ENCODE results near the gene RPS6KA5. TPM values are rescaled to one million over a fixed set of nuclear protein-coding genes. Genes with fewer than 3 reads are reported as not detected.

Gene RPS6KA5
- total RNA-seq, 2 experiments from 2014 or later, result 28.0 to 29.8 TPM

GRCh38 chr14:91021991-91022621 lies 38.3 kb downstream of the RPS6KA5 start:
- H3K9me3 ChIP-seq (ENCODE audit: control insufficient read depth in 1 of 2, insufficient read depth in 1 of 2, low read length in 2 of 2), result no peaks in the 10 kb centered on the region
- peaks cover 74% of the 10 kb centered on the region for H3K4me1 Mint-ChIP-seq (ENCODE audit: low read depth)
- intact Hi-C loops (cut with DNase I, micrococcal nuclease), result no loop called here
- ChIA-PET POLR2A (interaction anchor here (1.2 kb wide), 1 partner anchor 9 kb away, joined by 4 read pairs; no protein-coding TSS in a partner anchor), CTCF (interaction anchor here (0.7 kb wide), 1 partner anchor 764 kb away, joined by 6 read pairs; no protein-coding TSS in a partner anchor)
- peaks cover 18% of the 10 kb centered on the region for H3K4me1 ChIP-seq (ENCODE audit: insufficient read depth, low read length)
- no peaks in the 10 kb centered on the region for H3K9me3 Mint-ChIP-seq
- H3K36me3 Mint-ChIP-seq (ENCODE audit: low read depth), result no peaks in the 10 kb centered on the region
- H3K27ac ChIP-seq (ENCODE audit: low read depth in 1 of 2, low read length in 2 of 2), result peak overlapping the region; percentile 59 to 82
- H3K27me3 ChIP-seq (ENCODE audit: control insufficient read depth in 1 of 2, insufficient read depth in 2 of 2, low read length in 2 of 2), result no peaks in the 10 kb centered on the region
- peak overlapping the region; percentile 53 for H3K4me3 ChIP-seq (ENCODE audit: low read length)
- H3K4me3 Mint-ChIP-seq, result peak overlapping the region; percentile 85
- peaks cover 2% of the 10 kb centered on the region for H3K36me3 ChIP-seq (ENCODE audit: insufficient read depth, low read length)
- peak overlapping the region; percentile 59 for H3K27ac Mint-ChIP-seq
- DNase-seq, result peak in 1 of 14 experiments; percentile 39
- H3K27me3 Mint-ChIP-seq, result no peaks in the 10 kb centered on the region
- no peak for ATAC-seq (ENCODE audit: poor library complexity)
- no peak for TF ChIP-seq CTCF (IDR thresholded peaks at IDR 0.05)

- H3K4me3 Mint-ChIP-seq, result peak overlapping the region; percentile 23
Observed at GRCh38 chr14:91021115-91021514, 39.3 kb downstream of the RPS6KA5 start.

GRCh38 chr14:91019673-91020072 lies 40.8 kb downstream of the RPS6KA5 start:
- intact Hi-C loops (cut with DNase I, micrococcal nuclease), result loop anchor here in 1 of 2 experiments (5.0 kb wide), 1 partner anchor 33 kb away; no protein-coding TSS in a partner anchor
- H3K4me1 Mint-ChIP-seq (ENCODE audit: low read depth), result peaks cover 73% of the 10 kb centered on the region
- CTCF ChIA-PET, result no interaction called here

More at GRCh38 chr14:91021115-91021514, 39.3 kb downstream of the RPS6KA5 start:
- ChIA-PET POLR2A (no interaction called here), CTCF (no interaction called here)
- peak overlapping the region in 1 of 2 donors; percentile 82 for H3K27ac ChIP-seq (ENCODE audit: low read depth in 1 of 2, low read length in 2 of 2)
- Mint-ChIP-seq H3K36me3 (ENCODE audit: low read depth) (no peaks in the 10 kb centered on the region), H3K27ac (no peak overlapping the region), H3K9me3 (no peaks in the 10 kb centered on the region), H3K27me3 (no peaks in the 10 kb centered on the region), H3K4me1 (ENCODE audit: low read depth) (peaks cover 72% of the 10 kb centered on the region)
- no peaks in the 10 kb centered on the region for H3K9me3 ChIP-seq (ENCODE audit: control insufficient read depth in 1 of 2, insufficient read depth in 1 of 2, low read length in 2 of 2)
- H3K4me1 ChIP-seq (ENCODE audit: insufficient read depth, low read length), result peaks cover 18% of the 10 kb centered on the region
- no peaks in the 10 kb centered on the region for H3K27me3 ChIP-seq (ENCODE audit: control insufficient read depth in 1 of 2, insufficient read depth in 2 of 2, low read length in 2 of 2)
- intact Hi-C loops (cut with DNase I, micrococcal nuclease), result no loop called here
- DNase-seq (no peak), ATAC-seq (ENCODE audit: poor library complexity) (no peak)
- no peak overlapping the region for H3K4me3 ChIP-seq (ENCODE audit: low read length)
- H3K36me3 ChIP-seq (ENCODE audit: insufficient read depth, low read length), result peaks cover 2% of the 10 kb centered on the region
- no peak for TF ChIP-seq CTCF (IDR thresholded peaks at IDR 0.05)

More at GRCh38 chr14:91019673-91020072, 40.8 kb downstream of the RPS6KA5 start:
- no peak for DNase-seq
- Mint-ChIP-seq H3K36me3 (ENCODE audit: low read depth) (no peaks in the 10 kb centered on the region), H3K4me3 (no peak overlapping the region), H3K9me3 (no peaks in the 10 kb centered on the region), H3K27me3 (no peaks in the 10 kb centered on the region), H3K27ac (no peak overlapping the region)
- POLR2A ChIA-PET, result no interaction called here
- peaks cover 18% of the 10 kb centered on the region for H3K4me1 ChIP-seq (ENCODE audit: insufficient read depth, low read length)
- no peak overlapping the region for H3K27ac ChIP-seq (ENCODE audit: low read depth in 1 of 2, low read length in 2 of 2)
- no peaks in the 10 kb centered on the region for H3K9me3 ChIP-seq (ENCODE audit: control insufficient read depth in 1 of 2, insufficient read depth in 1 of 2, low read length in 2 of 2)
- H3K27me3 ChIP-seq (ENCODE audit: control insufficient read depth in 1 of 2, insufficient read depth in 2 of 2, low read length in 2 of 2), result no peaks in the 10 kb centered on the region
- H3K4me3 ChIP-seq (ENCODE audit: low read length), result no peak overlapping the region
- no peaks in the 10 kb centered on the region for H3K36me3 ChIP-seq (ENCODE audit: insufficient read depth, low read length)
- ATAC-seq (ENCODE audit: poor library complexity), result no peak
- no peak for TF ChIP-seq CTCF (IDR thresholded peaks at IDR 0.05)
